GM18861 (cell line): ENCODE results near the gene DNAJC13.
"Not testable (repeated sequence)": the region's sequence is repeated elsewhere in the genome, so short reads cannot be mapped to it uniquely, and the experiment has no call there.

Source experiments
- ATAC-seq: cut with Tn5 transposase; IDR thresholded peaks from one replicate; pipeline ENCODE4 v1.9.1; 2021; ENCODE audit not compliant: unreplicated experiment

Gene DNAJC13

GRCh38 chr3:132538072-132538471 lies 120.8 kb downstream of the DNAJC13 start:
- ATAC-seq: no peak

- ATAC-seq: no peak
These were observed 122.4 kb downstream of the DNAJC13 start for GRCh38 chr3:132539681-132540080.

- ATAC-seq: no peak
These were observed 125.3 kb downstream of the DNAJC13 start for GRCh38 chr3:132542577-132542976.

- peak; percentile 44 for ATAC-seq
These were observed 125.9 kb downstream of the DNAJC13 start for GRCh38 chr3:132543011-132543739.

GRCh38 chr3:132544130-132544529 lies 126.8 kb downstream of the DNAJC13 start:
- no peak for ATAC-seq

- ATAC-seq: no peak
These were observed 128.2 kb downstream of the DNAJC13 start for GRCh38 chr3:132545471-132545870.

GRCh38 chr3:132549169-132549568 lies 131.9 kb downstream of the DNAJC13 start:
- ATAC-seq: no peak

- peak; percentile 53 for ATAC-seq
These were observed 132.7 kb downstream of the DNAJC13 start for GRCh38 chr3:132549890-132550578.

GRCh38 chr3:132550579-132551305 lies 133.4 kb downstream of the DNAJC13 start:
- ATAC-seq: no peak

- no peak for ATAC-seq
These were observed 136.5 kb downstream of the DNAJC13 start for GRCh38 chr3:132553826-132554225.

GRCh38 chr3:132554437-132554836 lies 137.1 kb downstream of the DNAJC13 start:
- ATAC-seq: no peak

- ATAC-seq: no peak
These were observed 138.2 kb downstream of the DNAJC13 start for GRCh38 chr3:132555306-132556035.

- not testable (repeated sequence) for ATAC-seq
These were observed 138.7 kb downstream of the DNAJC13 start for GRCh38 chr3:132556036-132556386.

GRCh38 chr3:132556508-132557159 lies 139.3 kb downstream of the DNAJC13 start:
- no peak for ATAC-seq

GRCh38 chr3:132561003-132561402 lies 143.7 kb downstream of the DNAJC13 start:
- no peak for ATAC-seq

GRCh38 chr3:132563420-132564069 lies 146.2 kb downstream of the DNAJC13 start:
- ATAC-seq: no peak

- no peak for ATAC-seq
These were observed 146.8 kb downstream of the DNAJC13 start for GRCh38 chr3:132564070-132564465.

- ATAC-seq: no peak
These were observed 151.1 kb downstream of the DNAJC13 start for GRCh38 chr3:132568422-132568821.

GRCh38 chr3:132569153-132569552 lies 151.9 kb downstream of the DNAJC13 start:
- no peak for ATAC-seq

GRCh38 chr3:132569580-132569979 lies 152.3 kb downstream of the DNAJC13 start:
- no peak for ATAC-seq
